Small intestine (tissue), 7 donors: ENCODE measurements around the gene WDR1. TPM values are rescaled to one million over a fixed set of nuclear protein-coding genes. Genes with fewer than 3 reads are reported as not detected.

Source experiments
- DNase-seq, 2 donors: peaks; one replicate each; pipeline versions ENCODE4 v3.0.0 to v3.0.0-alpha.2; 2013
- FAIRE-seq: peaks from 2 replicates; lab custom pipeline; 2012; peaks lifted over from hg19 to GRCh38; lab: Jason Lieb, UNC
- H3K27ac ChIP-seq, 3 donors: one replicate each; pipeline ENCODE4 v1.5.1; 2013; ENCODE audit warnings: low read length in 2 of 3, mild to moderate bottlenecking in 2 of 3, control low read depth in 1 of 3, inconsistent platforms in 1 of 3, low read depth in 1 of 3, moderate library complexity in 1 of 3
- H3K27me3 ChIP-seq, 3 donors: one replicate each; pipeline ENCODE4 v1.6.1; 2013; ENCODE audit warnings: low read length in 3 of 3, inconsistent platforms in 1 of 3; ENCODE audit not compliant: control insufficient read depth in 3 of 3, insufficient read depth in 3 of 3
- H3K36me3 ChIP-seq, 3 donors: one replicate each; pipeline ENCODE4 v1.6.1; 2013; ENCODE audit warnings: low read length in 3 of 3, inconsistent platforms in 1 of 3, low read depth in 1 of 3, mild to moderate bottlenecking in 1 of 3, moderate library complexity in 1 of 3; ENCODE audit not compliant: control insufficient read depth in 3 of 3, insufficient read depth in 2 of 3
- H3K4me1 ChIP-seq, 3 donors: one replicate each; pipeline ENCODE4 v1.6.1; 2013; ENCODE audit warnings: low read length in 2 of 3, inconsistent platforms in 1 of 3, low read depth in 1 of 3, mild to moderate bottlenecking in 1 of 3, moderate library complexity in 1 of 3; ENCODE audit not compliant: control insufficient read depth in 3 of 3, insufficient read depth in 2 of 3
- H3K4me3 ChIP-seq, 3 donors: one replicate each; pipeline ENCODE4 v1.5.1; 2013; ENCODE audit warnings: low read length in 3 of 3, control low read depth in 1 of 3, inconsistent platforms in 1 of 3, low read depth in 1 of 3, mild to moderate bottlenecking in 1 of 3, moderate library complexity in 1 of 3
- H3K9me3 ChIP-seq, 2 donors: one replicate each; pipeline ENCODE4 v1.6.1; 2013; ENCODE audit warnings: low read depth in 1 of 2, low read length in 1 of 2; ENCODE audit not compliant: control insufficient read depth in 2 of 2, insufficient read depth in 1 of 2
- WGBS, 3 donors: extraction: QIAGEN DNeasy Blood & Tissue Kit; methylation state at CpG; one replicate each; pipeline ENCODE4 v1.1.7; 2013; 5-methylcytosine and 5-hydroxymethylcytosine counted together
- polyA plus RNA-seq, 4 donors: library from polyadenylated mRNA; stranded (reverse) in 3 of 4; unstranded in 1 of 4; fragments of 200-250 nt in 3 of 4; fragments of 120-200 nt in 1 of 4; gene quantifications; one replicate each; pipeline versions ENCODE4 v1.2.1 to v1.2.3, GENCODE V29; 2013
- donor health status: healthy with polysubstance abuse.
- donor health status: control.
- donor health status: control.
- donor health status: Bipolar disorder and iron deficiency.
- donor health status: healthy.

WDR1 gene
- polyA plus RNA-seq, 4 donors = 147 to 196 (median 165) TPM

DNA sequence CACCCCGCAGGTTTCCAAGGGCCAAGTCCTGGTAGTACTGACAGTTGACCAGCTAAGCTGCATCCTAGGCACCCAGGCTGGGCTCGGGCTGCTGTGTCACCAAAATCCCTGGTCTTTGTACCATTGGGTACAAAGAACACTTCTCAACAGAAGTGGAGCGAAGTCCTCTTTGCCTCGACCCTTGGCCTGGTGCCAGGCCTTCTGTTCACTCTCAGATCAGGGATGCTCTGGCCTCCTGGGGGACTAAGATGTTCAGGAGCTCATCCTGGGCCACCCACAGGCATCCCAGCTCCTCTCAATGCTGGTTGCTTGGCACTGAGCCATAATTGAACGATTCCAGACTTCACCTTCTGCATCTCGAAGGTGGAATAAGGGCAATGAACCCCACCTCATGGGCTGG is 81.5 kb downstream of the WDR1 start:
- no peaks in the 10 kb centered on the region for H3K36me3 ChIP-seq
- peaks cover 0 to 13% (median 9%) of the 10 kb centered on the region in 3 donors for H3K4me1 ChIP-seq
- no peak for FAIRE-seq
- 40 to 61% (median 43%) methylated on average over 6 of the region's 6 CpGs for whole genome bisulfite sequencing, 3 donors
- no peaks in the 10 kb centered on the region for H3K27me3 ChIP-seq
- no peak overlapping the region for H3K4me3 ChIP-seq
- no peaks in the 10 kb centered on the region for H3K9me3 ChIP-seq
- peak overlapping the region in 1 of 3 donors; percentile 32 for H3K27ac ChIP-seq
- peak; percentile 52 to 59 for DNase-seq

GRCh38 chr4:10034612-10035104 is 81.9 kb downstream of the WDR1 start:
- Histone ChIP-seq H3K4me1 (peaks cover 0 to 13% (median 9%) of the 10 kb centered on the region in 3 donors), H3K27ac (peak overlapping the region in 1 of 3 donors; percentile 60), H3K9me3 (no peaks in the 10 kb centered on the region), H3K4me3 (no peak overlapping the region), H3K27me3 (no peaks in the 10 kb centered on the region), H3K36me3 (no peaks in the 10 kb centered on the region)
- WGBS, 3 donors = 81 to 90% (median 86%) methylated on average over 5 of the region's 5 CpGs
- no peak for DNase-seq
- FAIRE-seq = no peak

- H3K36me3 ChIP-seq = no peaks in the 10 kb centered on the region
- H3K4me3 ChIP-seq = no peak overlapping the region
- peak overlapping the region in 1 of 3 donors; percentile 60 for H3K27ac ChIP-seq
- no peaks in the 10 kb centered on the region for H3K27me3 ChIP-seq
- no peak for DNase-seq
- H3K9me3 ChIP-seq = no peaks in the 10 kb centered on the region
- peaks cover 0 to 13% (median 9%) of the 10 kb centered on the region in 3 donors for H3K4me1 ChIP-seq
- WGBS, 3 donors = 75 to 84% (median 81%) methylated on average over 10 of the region's 10 CpGs
- FAIRE-seq = no peak
Observed at GRCh38 chr4:10034136-10034535, 82.5 kb downstream of the WDR1 start.

GRCh38 chr4:10033191-10033881 is 83.3 kb downstream of the WDR1 start:
- peak overlapping the region in 1 of 3 donors; percentile 60 for H3K27ac ChIP-seq

GRCh38 chr4:10032625-10033024 is 84.0 kb downstream of the WDR1 start:
- Histone ChIP-seq H3K4me3 (no peak overlapping the region), H3K27ac (peak overlapping the region in 1 of 3 donors; percentile 60), H3K27me3 (no peaks in the 10 kb centered on the region), H3K4me1 (peaks cover 0 to 13% (median 9%) of the 10 kb centered on the region in 3 donors), H3K9me3 (no peaks in the 10 kb centered on the region), H3K36me3 (no peaks in the 10 kb centered on the region)
- DNase-seq (no peak), FAIRE-seq (no peak)
- WGBS, 3 donors = 32 to 44% (median 36%) methylated on average over 6 of the region's 6 CpGs

More at GRCh38 chr4:10033191-10033881, 83.3 kb downstream of the WDR1 start:
- no peak for DNase-seq
- FAIRE-seq = no peak
- H3K4me1 ChIP-seq = peaks cover 0 to 13% (median 9%) of the 10 kb centered on the region in 3 donors
- 49 to 58% (median 50%) methylated on average over 18 of the region's 18 CpGs for WGBS, 3 donors
- no peak overlapping the region for H3K4me3 ChIP-seq
- no peaks in the 10 kb centered on the region for H3K9me3 ChIP-seq
- no peaks in the 10 kb centered on the region for H3K27me3 ChIP-seq
- no peaks in the 10 kb centered on the region for H3K36me3 ChIP-seq

GRCh38 chr4:10031668-10032590 is 84.7 kb downstream of the WDR1 start:
- DNase-seq (no peak), FAIRE-seq (no peak)
- no peaks in the 10 kb centered on the region for H3K27me3 ChIP-seq
- WGBS, 3 donors = 67 to 92% (median 83%) methylated on average over 10 of the region's 10 CpGs
- H3K4me3 ChIP-seq = no peak overlapping the region
- peak overlapping the region in 1 of 3 donors; percentile 60 for H3K27ac ChIP-seq
- peaks cover 0 to 13% (median 9%) of the 10 kb centered on the region in 3 donors for H3K4me1 ChIP-seq
- H3K36me3 ChIP-seq = no peaks in the 10 kb centered on the region
- H3K9me3 ChIP-seq = no peaks in the 10 kb centered on the region

GRCh38 chr4:10030972-10031667 is 85.5 kb downstream of the WDR1 start:
- H3K36me3 ChIP-seq = no peaks in the 10 kb centered on the region
- FAIRE-seq = no peak
- H3K27me3 ChIP-seq = no peaks in the 10 kb centered on the region
- peaks cover 0 to 13% (median 9%) of the 10 kb centered on the region in 3 donors for H3K4me1 ChIP-seq
- no peak overlapping the region for H3K4me3 ChIP-seq
- peak overlapping the region in 1 of 3 donors; percentile 60 for H3K27ac ChIP-seq
- WGBS, 3 donors = 68 to 80% (median 74%) methylated on average over 7 of the region's 7 CpGs
- no peak for DNase-seq
- H3K9me3 ChIP-seq = no peaks in the 10 kb centered on the region

DNA sequence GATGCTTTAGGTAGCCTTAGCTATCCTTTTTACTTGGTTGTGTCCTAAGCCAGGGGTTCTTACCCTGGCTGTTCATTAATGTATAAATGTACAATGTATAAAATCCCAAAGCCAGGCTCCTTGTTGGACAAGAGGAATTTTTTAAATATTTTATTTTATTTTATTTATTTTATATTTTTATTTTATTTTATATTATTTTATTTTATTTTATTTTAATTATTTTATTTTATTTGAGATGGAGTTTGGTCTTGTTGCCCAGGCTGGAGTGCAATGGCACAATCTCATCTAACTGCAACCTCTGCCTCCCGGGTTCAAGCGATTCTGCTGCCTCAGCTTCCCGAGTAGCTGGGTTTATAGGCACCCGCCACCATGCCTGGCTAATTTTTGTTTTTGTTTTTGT is 87.2 kb downstream of the WDR1 start:
- Histone ChIP-seq H3K9me3 (no peaks in the 10 kb centered on the region), H3K27me3 (no peaks in the 10 kb centered on the region), H3K36me3 (no peaks in the 10 kb centered on the region), H3K4me3 (no peak overlapping the region), H3K4me1 (peaks cover 0 to 13% (median 8%) of the 10 kb centered on the region in 3 donors), H3K27ac (no peak overlapping the region)
- FAIRE-seq (no peak), DNase-seq (no peak)
- WGBS, 3 donors = 91 to 97% (median 92%) methylated on average over 4 of the region's 4 CpGs
